OCI-LY7 (cell line): ENCODE results near the gene RASGRP3.

Experiments
- EZH2phosphoT487 ChIP-seq: fragments of 200-600 bp; sonication (generic); IDR thresholded peaks from 2 replicates; pipeline ENCODE4 v1.6.1; 2018; ENCODE audit warnings: low read depth, borderline replicate concordance, mild to moderate bottlenecking, mixed run types, antibody characterized with exemption, low read length, moderate library complexity, mixed read lengths
- TF ChIP-seq, protein P1 (sequence below): fragments of 200-600 bp; sonication (generic); conservative IDR thresholded peaks from 2 replicates; pipeline ENCODE4 v1.5.1; 2014; ENCODE audit warnings: mild to moderate bottlenecking, antibody characterized with exemption, low read length, moderate library complexity, mixed read lengths

DNA sequence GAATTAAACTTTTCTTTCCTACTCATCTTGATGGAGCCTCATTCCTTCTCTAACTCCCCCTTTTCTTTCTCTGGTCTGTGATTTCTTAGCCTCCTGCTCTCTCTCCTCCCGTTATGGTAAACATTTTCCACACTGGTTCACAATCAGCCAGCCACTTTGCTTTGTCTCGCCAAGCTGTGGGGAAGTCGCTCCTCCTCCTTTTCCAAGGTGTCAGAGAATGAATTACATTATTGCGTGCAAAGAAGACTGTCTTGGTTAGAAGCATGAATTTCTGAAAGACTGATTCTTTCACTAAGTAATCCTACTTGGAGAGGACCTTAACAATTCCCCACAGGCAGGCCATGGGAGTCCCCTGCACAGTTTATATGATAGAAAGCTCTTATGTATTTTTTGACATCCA, 46.1 kb downstream of the RASGRP3 start:
- TF ChIP-seq, protein P1, sequence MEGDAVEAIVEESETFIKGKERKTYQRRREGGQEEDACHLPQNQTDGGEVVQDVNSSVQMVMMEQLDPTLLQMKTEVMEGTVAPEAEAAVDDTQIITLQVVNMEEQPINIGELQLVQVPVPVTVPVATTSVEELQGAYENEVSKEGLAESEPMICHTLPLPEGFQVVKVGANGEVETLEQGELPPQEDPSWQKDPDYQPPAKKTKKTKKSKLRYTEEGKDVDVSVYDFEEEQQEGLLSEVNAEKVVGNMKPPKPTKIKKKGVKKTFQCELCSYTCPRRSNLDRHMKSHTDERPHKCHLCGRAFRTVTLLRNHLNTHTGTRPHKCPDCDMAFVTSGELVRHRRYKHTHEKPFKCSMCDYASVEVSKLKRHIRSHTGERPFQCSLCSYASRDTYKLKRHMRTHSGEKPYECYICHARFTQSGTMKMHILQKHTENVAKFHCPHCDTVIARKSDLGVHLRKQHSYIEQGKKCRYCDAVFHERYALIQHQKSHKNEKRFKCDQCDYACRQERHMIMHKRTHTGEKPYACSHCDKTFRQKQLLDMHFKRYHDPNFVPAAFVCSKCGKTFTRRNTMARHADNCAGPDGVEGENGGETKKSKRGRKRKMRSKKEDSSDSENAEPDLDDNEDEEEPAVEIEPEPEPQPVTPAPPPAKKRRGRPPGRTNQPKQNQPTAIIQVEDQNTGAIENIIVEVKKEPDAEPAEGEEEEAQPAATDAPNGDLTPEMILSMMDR, result no peak
- no peak for TF ChIP-seq EZH2phosphoT487
